EL (cell line): Measurements from ENCODE around the gene POGZ.

Experiments
- DNase-seq: peaks from one replicate; pipeline ENCODE4 v3.0.0-alpha.2; 2016

The POGZ gene, protein sequence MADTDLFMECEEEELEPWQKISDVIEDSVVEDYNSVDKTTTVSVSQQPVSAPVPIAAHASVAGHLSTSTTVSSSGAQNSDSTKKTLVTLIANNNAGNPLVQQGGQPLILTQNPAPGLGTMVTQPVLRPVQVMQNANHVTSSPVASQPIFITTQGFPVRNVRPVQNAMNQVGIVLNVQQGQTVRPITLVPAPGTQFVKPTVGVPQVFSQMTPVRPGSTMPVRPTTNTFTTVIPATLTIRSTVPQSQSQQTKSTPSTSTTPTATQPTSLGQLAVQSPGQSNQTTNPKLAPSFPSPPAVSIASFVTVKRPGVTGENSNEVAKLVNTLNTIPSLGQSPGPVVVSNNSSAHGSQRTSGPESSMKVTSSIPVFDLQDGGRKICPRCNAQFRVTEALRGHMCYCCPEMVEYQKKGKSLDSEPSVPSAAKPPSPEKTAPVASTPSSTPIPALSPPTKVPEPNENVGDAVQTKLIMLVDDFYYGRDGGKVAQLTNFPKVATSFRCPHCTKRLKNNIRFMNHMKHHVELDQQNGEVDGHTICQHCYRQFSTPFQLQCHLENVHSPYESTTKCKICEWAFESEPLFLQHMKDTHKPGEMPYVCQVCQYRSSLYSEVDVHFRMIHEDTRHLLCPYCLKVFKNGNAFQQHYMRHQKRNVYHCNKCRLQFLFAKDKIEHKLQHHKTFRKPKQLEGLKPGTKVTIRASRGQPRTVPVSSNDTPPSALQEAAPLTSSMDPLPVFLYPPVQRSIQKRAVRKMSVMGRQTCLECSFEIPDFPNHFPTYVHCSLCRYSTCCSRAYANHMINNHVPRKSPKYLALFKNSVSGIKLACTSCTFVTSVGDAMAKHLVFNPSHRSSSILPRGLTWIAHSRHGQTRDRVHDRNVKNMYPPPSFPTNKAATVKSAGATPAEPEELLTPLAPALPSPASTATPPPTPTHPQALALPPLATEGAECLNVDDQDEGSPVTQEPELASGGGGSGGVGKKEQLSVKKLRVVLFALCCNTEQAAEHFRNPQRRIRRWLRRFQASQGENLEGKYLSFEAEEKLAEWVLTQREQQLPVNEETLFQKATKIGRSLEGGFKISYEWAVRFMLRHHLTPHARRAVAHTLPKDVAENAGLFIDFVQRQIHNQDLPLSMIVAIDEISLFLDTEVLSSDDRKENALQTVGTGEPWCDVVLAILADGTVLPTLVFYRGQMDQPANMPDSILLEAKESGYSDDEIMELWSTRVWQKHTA (N-terminal part only)

DNA sequence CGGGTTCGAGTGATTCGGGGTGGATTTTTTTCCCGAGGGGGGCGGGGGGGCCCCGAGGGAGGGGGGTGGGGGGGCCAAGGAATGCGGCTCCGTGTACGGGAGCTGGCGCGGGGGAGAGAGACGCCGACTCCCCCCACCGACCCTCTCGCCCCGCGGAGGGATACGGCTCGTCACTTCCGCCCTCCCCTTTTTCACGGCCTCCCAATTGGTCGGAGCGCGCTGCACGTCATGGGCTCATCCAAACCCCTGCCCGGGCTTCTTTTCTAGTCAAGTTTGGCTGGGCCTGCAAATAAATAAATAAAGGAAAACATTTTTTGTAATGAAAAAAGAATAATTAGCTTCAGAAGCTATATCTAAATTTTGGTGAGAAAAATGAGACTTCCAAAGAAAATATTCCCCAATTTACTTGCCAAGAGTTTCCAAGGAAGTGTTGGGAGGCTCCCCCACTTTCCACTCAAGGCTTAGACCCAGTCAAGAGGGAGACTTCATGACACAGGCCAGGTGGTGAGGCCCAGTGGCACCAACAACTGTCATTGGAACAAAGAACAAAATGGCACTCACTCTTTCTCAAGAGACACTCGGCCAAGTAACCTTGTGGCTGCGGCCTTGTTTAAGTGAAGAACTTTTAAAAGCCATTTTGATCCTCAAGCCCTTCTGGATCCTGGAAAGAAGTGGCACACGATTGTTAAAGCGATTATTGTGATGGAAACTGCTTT, at the start of gene POGZ:
Gene POGZ (minus strand): TSS at position 164 of the 716 bp plus-strand sequence. CDS start 17,290 bp downstream, outside the sequence.
- DNase-seq = peak; percentile 95

DNA sequence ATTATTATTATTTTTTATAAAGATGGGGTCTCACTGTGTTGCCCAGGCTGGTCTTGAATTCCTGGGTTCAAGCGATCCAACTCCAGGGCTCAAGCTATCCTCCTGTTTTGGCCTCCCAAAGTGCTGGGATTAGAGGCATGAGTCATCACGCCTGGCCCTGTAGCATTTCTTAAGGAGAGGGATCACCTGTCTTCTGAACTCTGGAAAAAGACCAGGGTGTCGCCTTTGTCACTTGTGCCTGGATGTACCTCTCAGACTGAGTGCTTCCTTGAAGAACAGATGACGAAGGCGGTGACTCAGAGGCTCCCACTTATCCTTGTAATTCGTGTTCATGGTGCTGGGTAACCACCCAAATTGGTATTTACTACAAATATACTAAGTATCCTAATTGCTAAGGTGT, 49.5 kb upstream of the POGZ start:
- DNase-seq = peak; percentile 14

DNA sequence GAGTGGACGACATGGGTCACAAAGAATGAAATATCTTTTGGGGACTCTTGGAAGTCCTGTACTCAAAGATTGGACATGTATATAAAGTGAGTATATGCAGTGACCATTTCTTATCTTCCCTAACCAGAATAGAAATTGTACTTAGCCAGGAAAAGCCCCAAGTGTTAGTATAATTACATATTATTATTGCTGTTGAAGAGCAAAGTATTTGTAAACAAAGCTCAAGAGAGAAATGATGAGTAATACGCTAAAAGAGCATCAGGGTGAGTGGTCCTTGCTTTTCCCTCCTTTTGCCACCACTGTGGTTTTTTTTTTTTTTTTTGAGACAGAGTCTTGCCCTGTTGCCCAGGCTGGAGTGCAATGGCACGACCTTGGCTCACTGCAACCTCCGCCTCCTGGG, 45.5 kb upstream of the POGZ start:
- DNase-seq = no peak

DNA sequence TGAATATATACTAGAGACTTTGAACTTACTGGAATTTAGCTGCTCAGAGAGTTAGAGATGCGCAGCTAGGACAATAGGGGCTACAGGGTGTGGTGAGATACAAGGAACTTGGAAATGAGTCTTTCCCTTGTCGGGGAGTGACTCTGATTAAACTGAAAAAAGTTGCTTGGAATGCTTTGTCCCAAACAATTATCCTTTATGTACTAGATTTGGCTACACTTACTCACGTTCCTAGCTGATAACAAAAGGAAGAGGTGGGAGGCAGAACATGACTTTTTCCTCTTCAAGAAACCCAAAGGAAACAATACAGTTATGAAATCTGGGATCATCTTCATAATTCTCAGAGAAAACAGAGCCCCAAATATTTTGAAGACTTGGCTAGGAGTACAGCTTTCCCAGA, 45.0 kb upstream of the POGZ start:
- no peak for DNase-seq

DNA sequence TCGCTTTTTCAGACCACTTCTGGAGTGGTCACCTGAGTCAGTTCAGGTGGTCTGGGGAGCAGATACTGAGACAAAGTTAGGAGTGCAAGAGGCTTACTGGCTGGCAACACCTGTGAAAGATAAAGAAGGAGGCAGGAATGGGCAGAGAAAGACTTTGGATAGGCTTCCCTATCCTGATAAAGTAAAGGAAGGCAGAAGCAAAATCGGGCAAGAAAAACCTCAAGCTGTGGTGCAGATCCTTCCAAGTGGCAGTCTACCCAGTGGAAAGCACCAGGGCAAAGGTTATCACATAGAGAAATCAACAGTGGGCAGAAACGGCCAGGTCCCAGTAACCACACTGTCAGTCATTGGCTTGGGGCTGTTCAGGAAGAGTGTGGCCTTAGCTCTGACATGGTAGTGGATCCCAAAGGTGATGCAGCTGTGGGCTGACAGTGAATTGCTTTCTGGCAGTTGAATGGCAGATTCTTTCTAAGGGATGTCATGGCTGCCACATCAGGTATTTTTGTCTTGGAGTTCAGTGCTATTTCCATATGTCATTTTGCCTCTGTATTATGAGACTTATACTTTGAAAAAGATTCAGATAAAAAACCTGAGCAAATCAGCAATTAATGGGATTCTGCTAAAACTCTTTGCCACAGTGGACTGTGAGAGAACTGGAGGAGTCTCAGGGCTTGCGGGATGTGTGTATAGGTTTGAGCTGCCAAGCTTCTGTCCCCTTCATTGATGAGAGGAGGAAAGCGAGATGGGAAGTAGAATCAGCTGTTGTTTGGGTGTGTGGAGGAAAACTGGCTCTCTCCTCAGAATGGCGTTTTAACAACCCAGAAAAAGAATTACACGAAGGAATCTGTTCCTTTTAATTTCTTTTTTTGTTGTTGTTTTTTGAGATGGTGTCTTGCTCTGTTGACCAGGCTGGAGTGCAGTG, 43.8 kb upstream of the POGZ start:
- DNase-seq = no peak

DNA sequence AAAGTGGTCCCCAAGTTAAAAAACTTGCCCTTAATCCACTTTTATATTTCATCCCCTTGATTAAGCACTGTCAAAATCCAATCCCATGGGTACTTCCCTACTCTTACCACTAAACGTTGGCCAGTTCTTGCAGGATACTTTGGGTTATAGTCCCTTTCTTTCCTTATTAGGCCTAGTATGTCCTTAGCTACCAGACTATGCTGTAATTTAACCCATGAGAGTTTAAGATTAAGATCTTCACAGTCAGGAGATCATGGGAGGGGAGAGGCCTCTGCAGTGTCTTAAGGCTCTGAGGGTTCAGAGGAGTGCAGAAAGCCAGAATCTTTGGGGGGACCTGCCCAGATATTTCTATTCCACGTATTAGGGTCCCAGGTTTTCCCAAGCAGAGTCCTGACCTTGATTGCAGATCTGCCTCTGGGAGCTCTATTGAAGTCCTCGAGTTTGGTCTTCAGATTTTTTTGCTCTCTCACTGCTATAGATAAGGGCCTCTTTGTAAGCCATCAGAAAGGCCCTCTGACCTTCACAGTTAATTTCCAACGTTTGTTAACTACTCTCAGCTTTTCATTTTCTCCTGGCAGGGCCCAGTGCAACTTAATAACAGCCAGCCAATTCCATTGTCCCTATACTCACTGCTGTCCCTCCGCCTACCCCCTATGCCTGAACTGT, 42.9 kb upstream of the POGZ start:
- DNase-seq = no peak

DNA sequence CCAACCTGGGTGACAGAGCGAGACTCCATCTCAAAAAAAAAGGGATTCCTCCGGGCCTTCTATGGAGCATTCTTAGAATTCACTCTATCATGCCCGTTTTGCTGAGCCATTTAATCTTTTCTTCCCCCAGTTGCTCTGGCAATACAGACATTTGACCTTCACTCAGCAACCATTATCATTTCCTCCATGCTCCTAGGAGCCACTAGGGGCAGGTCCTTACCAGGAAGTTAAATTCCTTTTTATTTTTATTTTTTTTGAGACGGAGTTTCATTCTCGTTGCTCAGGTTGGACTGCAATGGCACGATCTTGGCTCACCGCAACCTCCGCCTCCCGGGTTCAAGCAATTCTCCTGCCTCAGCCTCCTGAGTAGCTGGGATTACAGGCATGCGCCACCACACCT, 42.2 kb upstream of the POGZ start:
- DNase-seq = no peak

DNA sequence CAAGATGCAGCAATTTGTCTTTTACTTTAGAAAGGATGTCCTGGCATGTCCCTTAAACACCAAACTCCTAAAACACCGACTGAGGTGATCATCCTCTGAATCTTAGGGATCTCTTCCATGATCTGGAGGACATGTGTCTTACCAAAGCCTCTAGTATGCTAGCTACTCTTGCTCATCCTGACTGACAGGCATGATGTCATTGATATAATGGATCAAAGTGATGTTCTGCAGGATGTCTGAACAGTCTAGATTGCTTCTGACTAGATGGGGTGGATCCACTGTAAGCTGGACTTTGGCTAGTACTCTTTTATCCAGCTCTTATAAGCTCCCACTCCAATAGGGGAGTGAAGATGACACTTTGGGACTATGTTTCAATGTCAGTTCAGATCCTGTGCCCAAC, 40.6 kb upstream of the POGZ start:
- DNase-seq = no peak

DNA sequence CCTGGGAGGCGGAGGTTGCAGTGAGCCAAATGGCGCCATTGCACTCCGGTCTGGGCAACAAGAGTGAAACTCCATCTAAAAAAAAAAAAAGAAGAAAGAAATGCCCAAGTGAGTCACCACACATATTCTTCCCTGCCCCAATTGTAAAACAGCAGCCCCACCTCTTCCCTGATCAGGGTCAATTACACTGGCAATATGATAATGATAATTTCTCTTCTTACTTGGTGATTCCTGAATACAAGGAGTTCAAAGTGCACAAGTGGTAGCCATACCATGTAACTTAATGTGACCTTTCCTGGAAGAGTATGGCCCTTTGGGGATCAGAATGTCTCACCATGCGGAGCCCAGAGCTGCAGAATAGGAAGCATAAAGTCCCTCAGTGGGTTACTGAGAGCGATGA, 40.1 kb upstream of the POGZ start:
- no peak for DNase-seq

DNA sequence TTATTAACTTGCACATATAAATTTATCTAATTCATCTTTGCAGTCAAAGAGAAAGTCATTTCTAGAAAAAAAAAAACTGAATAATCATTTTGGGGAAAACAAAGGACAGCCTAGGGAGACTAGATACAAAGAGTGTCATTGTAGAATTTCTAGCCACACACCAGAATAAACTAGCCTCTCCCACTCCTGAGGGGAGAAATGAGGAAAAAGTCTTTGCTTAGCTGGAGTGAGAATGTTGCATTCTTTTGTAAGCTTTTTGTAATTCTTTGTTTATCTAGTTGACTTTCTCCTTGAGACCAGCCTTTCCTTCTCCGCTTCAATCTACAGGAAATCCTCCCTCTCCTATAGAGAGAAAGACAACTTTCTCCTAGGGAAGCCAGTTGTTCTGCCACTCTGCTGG, 36.0 kb upstream of the POGZ start:
- DNase-seq = no peak

DNA sequence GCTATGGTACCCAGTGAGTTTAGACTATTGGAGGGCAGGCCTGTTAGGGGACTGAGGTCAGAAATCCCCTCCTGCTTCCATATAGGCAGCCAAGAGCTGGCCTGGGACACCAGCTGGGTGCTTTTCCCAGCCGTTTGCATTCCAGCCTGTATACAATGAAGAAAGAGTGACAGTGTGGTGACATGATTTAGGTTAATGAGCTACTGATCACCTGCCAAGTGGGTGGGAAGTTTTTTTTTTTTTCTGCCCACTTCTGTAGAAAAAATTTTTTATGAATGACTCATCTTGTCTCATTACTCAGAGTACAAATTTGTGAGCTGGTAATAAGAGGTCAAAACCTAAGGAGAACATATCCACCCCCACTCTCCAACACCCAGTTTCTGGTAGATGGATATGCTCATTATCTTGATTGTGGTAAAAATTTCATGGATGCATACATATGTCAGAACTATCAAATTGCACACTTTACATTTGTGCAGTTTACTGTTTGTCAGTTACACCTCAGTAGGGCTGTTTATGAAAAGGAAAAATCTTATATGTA, 35.5 kb upstream of the POGZ start:
- DNase-seq = peak; percentile 91

DNA sequence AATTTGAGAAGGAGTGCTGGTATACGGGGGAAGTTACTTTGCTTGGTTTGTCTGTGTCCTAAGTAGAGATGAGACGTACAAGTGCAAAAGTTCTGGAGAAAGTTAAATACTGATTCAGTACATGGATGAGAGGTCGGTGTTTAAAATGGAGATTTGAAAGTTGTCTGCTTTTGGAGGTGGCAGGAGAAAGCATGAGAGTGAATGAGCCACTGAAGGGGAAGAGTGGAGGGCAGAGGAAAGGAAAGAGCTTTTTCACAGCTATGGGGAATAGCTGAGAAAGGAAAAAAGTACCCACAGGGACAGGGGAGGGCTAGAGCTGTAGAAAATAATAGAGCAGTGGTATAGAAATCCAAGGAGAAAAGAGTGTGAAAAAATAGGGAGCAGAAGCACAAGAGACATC, 33.7 kb upstream of the POGZ start:
- DNase-seq = no peak

DNA sequence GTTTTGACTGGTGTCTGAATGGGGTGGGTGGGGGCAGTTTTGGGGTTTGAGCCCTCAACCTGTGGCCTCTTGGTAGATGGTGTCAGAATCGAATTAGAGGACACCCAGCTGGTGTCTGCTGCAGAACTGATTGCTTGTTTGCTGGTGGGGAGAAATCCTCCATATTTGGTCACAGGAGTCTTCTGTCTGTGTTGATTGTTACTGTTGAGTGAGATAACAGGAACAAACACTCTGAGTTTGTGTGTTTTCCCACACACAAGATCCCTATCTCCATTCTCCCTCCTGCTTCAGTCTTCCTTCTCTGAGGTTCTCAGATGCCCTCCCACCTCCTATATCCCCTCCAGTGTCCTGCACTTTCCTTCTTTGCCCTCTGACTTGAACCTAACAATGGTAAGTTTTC, 32.8 kb upstream of the POGZ start:
- no peak for DNase-seq

DNA sequence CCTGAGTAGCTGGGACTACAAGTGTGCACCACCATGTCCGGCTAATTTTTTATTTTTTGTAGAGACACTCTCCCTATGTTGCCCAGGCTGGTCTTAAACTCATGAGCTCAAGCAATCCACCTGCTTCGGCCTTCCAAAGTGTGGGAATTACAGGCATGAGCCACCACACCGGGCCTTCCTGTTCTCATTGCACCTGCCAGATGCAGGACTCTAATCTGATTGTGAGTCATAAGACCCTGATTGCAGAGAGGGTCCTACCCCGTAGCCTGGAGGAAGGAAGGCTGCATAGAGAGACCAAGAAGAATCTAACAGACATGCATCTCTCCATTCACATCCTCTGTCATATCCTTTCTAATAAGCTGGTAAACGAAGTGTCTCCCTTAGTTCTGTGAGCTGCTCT, 32.3 kb upstream of the POGZ start:
- no peak for DNase-seq

DNA sequence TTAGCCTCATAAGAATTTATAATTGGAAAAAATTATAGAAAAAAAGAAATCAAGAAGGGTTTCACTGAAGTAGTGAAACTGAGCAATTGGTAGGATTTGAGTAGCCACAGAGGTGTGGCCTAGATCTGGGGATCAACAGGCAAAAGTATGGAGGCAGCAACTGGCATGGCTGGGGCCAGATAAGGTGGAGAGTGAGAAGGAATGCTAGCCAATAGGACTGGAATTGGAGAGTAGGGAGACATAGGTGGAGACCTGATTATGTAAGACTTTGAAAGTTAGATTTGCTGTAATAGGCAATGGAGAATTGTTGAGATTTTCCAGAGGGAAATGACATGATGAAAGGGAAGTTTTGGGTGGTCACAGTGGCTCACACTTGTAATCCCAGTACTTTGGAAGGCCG, 27.3 kb upstream of the POGZ start:
- no peak for DNase-seq

DNA sequence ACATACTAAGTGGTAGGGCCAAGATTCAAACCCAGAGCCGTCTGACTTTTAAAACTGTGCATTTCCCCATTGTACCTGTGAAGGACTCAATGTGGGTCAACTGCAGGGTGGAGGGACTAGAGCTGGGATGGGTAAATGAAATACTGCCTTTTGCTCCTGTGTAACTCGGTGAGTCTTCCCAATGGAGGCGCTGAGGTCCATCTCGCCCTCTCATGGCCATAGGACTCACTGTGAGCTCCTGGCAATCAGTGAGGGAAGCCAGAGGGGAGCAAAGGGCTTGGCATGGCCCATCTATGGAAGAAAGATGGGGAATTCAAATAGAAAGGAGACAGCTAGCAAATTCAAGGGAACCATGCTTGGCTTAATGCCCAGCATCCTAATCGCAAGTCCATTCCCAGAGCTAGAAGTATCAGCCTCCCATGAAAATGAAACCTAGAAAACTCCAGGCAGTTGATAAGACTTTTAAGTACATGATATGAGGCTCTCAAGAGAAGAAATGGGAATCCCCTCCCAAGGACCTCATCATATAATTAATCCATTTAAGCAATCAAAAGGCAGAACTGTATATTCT, 26.5 kb upstream of the POGZ start:
- DNase-seq = no peak

DNA sequence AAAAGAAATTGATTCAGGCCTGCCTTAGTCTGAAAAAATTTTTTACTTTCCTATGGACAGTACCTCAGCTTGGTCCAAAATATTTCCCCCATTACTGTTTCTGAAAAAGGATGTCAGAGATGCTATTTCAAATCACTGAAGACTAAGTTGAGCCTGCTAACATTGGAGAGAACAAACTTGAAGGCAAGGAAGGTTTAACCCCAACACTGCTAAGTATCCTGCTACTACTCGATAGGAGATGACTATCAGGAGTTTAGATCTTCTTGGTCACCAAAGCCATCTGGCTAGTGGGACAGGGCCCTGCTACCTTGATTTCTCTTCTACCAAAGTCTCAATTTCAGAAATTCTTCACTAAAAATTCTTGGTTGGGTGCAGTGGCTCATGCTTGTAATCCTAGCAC, 22.7 kb upstream of the POGZ start:
- DNase-seq = no peak

DNA sequence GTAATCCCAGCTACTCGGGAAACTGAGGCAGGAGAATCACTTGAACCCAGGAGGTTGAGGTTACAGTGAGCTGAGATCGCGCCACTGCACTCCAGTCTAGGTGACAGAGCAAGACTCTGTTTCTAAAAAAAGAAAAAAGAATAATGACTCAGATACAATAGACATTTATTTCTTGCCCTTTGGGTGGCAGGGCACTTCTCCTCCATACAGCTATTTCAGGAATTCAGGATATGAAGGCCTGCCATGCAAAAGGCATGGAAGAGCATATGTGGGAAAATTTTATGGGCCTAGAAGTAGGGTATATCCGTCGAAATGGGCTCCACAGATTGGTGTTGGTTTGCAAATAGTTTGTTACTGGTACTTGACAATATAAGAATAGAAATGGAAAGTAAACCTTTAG, 20.2 kb upstream of the POGZ start:
- peak; percentile 80 for DNase-seq

DNA sequence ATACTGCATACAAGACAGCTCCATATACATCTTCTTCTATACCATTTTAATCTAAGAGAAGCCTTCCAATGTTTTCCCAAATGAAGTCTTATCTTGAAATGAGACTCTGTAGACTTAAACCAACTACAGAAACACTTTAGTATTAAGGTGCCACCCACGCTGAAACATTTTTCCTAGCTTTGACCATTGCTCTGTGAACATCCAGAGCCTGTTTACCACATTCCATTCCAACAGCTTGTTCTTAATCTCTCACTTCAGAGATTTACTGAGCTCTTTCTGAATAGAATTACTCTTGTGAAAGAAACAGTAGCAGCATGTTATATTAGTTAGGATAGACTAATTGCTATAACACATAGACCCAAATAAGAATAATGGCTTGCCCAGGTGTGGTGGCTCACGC, 19.6 kb upstream of the POGZ start:
- DNase-seq = no peak

DNA sequence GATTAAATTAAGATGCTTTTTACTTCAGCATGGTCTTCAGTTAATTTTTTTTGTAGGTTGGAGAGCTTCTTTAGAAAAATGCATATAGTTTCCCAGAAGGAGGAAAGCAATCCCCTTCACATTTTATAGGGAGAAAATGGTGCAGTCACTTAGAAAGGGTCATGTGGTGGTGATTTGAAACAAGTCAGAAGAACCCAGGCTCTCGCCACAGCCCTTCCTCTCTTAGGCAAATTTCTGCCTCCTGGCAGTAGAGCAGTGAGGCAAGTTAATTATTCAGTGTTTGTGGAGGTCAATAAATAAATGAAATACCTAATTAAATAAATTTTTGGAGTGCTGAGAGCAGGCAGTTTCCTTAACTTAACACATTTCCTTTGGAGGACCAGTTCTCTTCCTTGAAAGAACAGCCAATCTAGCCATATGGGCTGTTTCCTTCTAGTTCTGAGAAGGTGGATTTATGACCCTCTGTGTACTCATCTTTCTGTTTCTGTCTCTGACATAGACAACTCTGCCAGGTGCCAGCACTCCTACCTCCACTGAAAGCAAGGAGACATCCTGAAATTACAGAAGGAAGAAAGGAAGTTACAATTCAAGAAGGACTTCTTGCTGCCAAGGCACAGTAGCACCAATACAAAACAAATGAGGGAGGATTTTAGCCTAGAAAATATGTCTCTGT, 19.0 kb upstream of the POGZ start:
- no peak for DNase-seq
